T-helper 2 cell treated with Interferon-gamma antibody and Interleukin-4, amounts not matched to agents 5 μg/mL and 100 μg/mL, for 36 hours (primary cell): ENCODE measurements around the gene SYNE2.
"Not testable (repeated sequence)": the region's sequence is repeated elsewhere in the genome, so short reads cannot be mapped to it uniquely, and the experiment has no call there.

Experiments
- DNase-seq: peaks from one replicate; pipeline ENCODE4 v3.0.0; 2021; ENCODE audit warnings: low spot score
- H3K27ac Mint-ChIP-seq: one replicate; pipeline ENCODE4 v1.8.0; 2021; ENCODE audit warnings: mild to moderate bottlenecking, mixed read lengths
- H3K27me3 Mint-ChIP-seq: one replicate; pipeline ENCODE4 v1.8.0; 2021; ENCODE audit warnings: low read depth, mixed read lengths
- H3K36me3 Mint-ChIP-seq: one replicate; pipeline ENCODE4 v1.8.0; 2021; ENCODE audit warnings: low read depth, mixed read lengths
- H3K4me1 Mint-ChIP-seq: one replicate; pipeline ENCODE4 v1.8.0; 2021; ENCODE audit warnings: low read depth, mixed read lengths
- H3K4me3 Mint-ChIP-seq: one replicate; pipeline ENCODE4 v1.8.0; 2022; ENCODE audit warnings: mild to moderate bottlenecking, moderate library complexity, mixed read lengths
- H3K9me3 Mint-ChIP-seq: one replicate; pipeline ENCODE4 v1.8.0; 2021; ENCODE audit warnings: mixed read lengths

The SYNE2 gene

DNA sequence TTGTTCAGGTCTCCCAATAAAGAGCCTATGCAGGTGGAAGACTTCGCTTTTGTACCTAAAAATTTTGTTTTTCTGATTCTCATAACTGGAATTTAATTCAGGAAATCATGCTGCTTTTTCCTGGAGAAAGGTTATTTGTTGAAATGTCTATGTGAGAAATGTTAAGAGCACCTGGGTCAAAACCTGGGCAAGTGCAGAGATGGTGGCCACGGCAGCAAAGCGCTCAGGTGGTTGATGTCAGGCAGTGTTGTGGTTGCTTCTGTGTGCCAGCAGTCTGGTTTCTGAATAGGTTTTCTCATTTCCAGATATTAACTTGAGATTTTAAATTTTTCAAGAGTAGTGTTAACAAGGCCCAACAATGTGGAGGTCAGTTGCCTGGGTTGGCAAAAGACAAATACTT is 345.2 kb downstream of the SYNE2 start:
- peaks cover 29% of the 10 kb centered on the region for H3K4me1 Mint-ChIP-seq
- H3K27me3 Mint-ChIP-seq = no peaks in the 10 kb centered on the region
- peaks cover 3% of the 10 kb centered on the region for H3K36me3 Mint-ChIP-seq
- no peak for DNase-seq
- H3K9me3 Mint-ChIP-seq = no peaks in the 10 kb centered on the region
- H3K4me3 Mint-ChIP-seq = no peak overlapping the region
- H3K27ac Mint-ChIP-seq = no peak overlapping the region

DNA sequence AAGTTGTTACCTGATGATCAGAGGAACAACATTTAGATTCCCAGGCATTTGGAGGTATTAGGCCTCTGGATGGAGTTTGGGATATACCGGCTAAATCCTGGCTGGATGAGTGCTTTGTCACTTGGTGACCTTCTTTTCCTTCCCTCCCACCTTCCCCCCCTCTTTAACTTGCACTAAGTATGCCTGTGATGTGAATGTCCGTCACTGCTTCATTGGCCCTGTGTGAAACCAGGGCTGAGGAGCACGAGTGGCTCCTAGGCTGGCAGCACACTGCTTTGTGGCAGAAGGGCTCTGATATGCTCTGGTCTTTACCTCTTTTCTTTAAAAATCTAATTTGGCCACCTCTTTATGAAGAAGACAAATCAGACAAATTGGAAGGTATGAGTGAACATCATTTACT is 345.7 kb downstream of the SYNE2 start:
- no peak for DNase-seq
- Mint-ChIP-seq H3K27me3 (no peaks in the 10 kb centered on the region), H3K4me3 (no peak overlapping the region), H3K36me3 (peaks cover 3% of the 10 kb centered on the region), H3K4me1 (peaks cover 29% of the 10 kb centered on the region), H3K9me3 (no peaks in the 10 kb centered on the region), H3K27ac (no peak overlapping the region)

DNA sequence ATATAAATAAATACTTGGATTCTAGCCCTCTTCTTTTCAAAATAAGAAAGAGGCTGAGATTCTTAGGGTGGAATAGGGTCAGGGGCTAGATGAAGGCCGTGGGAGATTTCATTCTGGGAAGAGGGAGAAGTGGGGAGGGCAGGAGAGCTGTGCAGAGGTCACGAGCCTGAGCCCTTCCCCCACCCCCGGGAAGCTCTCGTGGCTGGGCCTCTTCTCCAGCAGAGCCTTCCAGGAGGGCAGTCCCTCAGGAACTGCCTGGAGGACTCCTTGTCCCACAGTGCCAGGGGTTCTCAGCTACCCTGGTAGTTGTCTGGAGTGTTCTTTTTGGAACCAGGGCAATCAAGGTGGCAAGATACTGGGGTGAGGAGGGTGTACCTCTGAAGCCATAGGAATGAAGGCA is 347.4 kb downstream of the SYNE2 start:
- no peak for DNase-seq
- Mint-ChIP-seq H3K4me1 (peaks cover 24% of the 10 kb centered on the region), H3K9me3 (no peaks in the 10 kb centered on the region), H3K4me3 (no peak overlapping the region), H3K36me3 (peaks cover 3% of the 10 kb centered on the region), H3K27me3 (no peaks in the 10 kb centered on the region), H3K27ac (no peak overlapping the region)

DNA sequence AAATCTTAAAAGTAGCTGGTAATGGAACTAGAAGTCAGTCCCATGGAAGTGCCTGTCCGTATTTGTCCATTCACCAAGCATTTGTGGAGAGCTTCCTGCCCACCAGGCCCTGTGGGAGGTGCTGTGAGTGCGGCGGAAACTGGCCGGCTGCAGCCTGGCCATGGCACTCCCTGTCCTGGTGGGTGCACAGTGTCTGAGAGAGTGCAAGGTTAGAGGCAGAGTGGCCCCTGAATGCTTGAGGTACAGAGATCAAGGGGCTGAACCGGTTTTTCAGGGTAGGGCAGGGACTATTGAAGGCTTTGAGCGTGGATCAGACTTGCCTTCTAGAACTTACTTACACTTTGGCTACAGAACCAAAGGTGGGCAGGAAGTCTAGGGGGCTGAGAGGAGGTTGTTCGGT is 348.5 kb downstream of the SYNE2 start:
- Mint-ChIP-seq H3K36me3 (no peaks in the 10 kb centered on the region), H3K4me1 (peaks cover 15% of the 10 kb centered on the region), H3K27me3 (no peaks in the 10 kb centered on the region), H3K4me3 (no peak overlapping the region), H3K9me3 (no peaks in the 10 kb centered on the region), H3K27ac (no peak overlapping the region)
- DNase-seq = no peak

DNA sequence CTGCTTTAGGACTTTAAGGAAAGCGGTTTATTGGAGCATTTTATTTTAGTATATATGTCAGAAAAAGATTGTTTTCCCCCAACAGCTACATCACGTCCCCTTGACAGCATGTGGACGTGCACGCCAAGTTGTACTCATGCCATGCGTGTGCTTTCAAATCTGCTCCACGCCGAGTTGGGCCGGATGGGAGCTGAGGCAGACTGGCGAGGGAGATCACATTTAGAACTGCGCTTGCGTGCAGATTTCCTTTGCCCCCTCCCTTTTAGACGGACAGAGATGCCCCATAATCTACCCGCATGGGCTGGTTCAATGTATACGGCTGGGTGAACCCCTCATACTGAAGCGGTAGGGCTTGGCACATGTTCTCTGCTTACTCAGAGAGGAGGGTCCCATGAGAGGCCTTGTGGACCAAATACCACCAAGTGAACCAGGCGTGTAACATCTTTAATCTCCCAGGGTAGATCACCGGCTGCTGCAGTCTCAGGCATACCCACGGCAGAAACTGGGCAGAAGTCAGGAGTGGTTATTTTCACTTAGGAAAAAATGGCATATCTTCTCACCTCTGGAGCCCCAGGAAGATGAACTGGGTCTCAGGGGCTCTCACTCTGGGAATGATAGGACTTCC is 349.2 kb downstream of the SYNE2 start:
- no peaks in the 10 kb centered on the region for H3K9me3 Mint-ChIP-seq
- H3K4me3 Mint-ChIP-seq = no peak overlapping the region
- peaks cover 14% of the 10 kb centered on the region for H3K4me1 Mint-ChIP-seq
- no peak overlapping the region for H3K27ac Mint-ChIP-seq
- DNase-seq = no peak
- no peaks in the 10 kb centered on the region for H3K27me3 Mint-ChIP-seq
- no peaks in the 10 kb centered on the region for H3K36me3 Mint-ChIP-seq

DNA sequence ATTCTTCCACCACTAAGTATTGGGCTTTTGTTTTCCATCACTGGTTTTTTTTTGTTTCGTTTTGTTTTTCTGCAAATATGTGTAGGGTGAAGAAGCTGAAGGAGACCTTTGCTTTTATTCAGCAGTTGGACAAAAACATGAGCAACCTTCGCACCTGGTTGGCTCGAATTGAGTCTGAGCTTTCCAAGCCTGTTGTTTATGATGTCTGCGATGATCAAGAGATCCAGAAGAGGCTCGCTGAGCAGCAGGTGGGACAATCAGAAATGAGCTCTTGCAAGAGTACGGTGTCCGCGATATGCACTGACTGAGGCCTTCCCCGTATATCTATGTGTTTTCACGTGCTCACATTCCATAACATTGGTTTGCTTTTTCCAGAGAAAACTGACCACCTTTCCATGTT is 349.9 kb downstream of the SYNE2 start:
- Mint-ChIP-seq H3K27ac (no peak overlapping the region), H3K36me3 (no peaks in the 10 kb centered on the region), H3K4me3 (no peak overlapping the region), H3K9me3 (no peaks in the 10 kb centered on the region), H3K27me3 (no peaks in the 10 kb centered on the region), H3K4me1 (peaks cover 9% of the 10 kb centered on the region)
- no peak for DNase-seq

DNA sequence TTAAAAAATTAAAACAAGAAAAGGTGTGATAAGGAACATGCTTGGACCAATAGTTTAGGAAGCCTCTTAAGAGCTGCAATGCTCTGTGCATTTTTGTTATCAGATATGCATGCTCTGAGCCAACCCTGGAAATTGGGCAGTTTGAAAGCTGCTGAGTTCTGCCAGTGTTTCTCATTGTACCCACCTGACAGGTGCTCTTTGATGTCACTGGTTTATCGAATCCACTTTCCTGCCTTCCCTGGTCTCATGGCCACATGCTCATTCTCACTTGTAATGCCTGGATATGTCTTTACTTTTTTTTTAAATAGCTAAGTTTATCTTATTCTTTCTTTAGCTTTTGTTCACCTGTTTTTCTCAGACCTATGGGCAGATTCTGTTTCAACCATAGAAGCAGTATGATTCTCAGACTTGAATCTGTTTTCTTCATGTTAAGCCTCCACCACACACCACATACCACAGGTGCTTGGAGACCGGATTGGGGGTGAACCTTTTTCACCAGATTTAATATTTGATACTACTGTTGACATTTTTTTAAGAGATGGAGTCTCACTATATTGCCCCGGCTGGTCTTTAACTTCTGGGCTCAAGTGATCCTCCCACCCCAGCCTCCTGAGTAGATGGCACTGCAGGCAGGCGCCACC is 350.7 kb downstream of the SYNE2 start:
- no peak for DNase-seq
- Mint-ChIP-seq H3K36me3 (no peaks in the 10 kb centered on the region), H3K27ac (no peak overlapping the region), H3K27me3 (no peaks in the 10 kb centered on the region), H3K9me3 (no peaks in the 10 kb centered on the region), H3K4me3 (no peak overlapping the region), H3K4me1 (peaks cover 7% of the 10 kb centered on the region)

DNA sequence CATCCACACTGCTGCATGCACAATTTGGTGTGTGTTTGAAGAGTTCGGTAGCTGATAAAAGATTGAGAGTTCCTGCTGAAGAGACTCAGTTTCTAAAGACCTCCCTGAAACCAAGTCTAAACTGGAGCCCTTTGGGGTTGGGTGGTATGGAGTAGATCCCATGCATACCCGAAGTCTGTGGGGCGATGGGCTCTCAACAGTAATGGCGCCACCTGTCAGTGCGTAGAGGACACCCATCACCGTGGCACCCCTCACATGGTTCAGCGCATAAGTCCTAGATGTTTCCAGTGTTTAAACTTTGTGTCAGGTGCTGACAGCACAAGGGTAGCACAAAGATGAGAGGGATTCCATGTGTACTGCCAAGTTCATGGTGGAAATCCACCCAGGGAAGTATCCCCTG is 355.5 kb downstream of the SYNE2 start:
- DNase-seq = no peak
- Mint-ChIP-seq H3K9me3 (no peaks in the 10 kb centered on the region), H3K36me3 (peaks cover 21% of the 10 kb centered on the region), H3K27me3 (no peaks in the 10 kb centered on the region), H3K4me1 (peaks cover 2% of the 10 kb centered on the region), H3K4me3 (no peak overlapping the region), H3K27ac (no peak overlapping the region)

DNA sequence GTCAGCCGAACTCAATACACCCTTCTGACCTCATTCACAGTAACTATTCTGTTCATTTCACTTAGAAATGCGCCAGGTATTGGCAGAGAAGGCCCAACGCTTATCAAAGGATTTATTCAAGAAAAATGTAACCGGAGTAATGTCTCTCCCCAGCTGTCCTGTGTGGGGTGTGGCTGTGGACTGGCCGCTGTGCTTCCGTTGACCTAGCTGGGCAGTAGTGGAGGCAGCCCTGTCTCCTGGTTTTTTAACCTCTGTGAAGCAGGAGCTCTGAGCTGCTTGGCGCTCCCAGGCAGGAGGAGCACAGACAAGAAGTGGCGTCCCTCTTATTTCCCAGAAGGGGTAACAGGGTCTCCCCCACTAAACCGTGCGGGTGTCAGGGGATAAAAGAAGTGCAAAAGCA is 356.2 kb downstream of the SYNE2 start:
- Mint-ChIP-seq H3K27ac (no peak overlapping the region), H3K27me3 (no peaks in the 10 kb centered on the region), H3K4me1 (peaks cover 2% of the 10 kb centered on the region), H3K36me3 (peaks cover 21% of the 10 kb centered on the region), H3K4me3 (no peak overlapping the region), H3K9me3 (no peaks in the 10 kb centered on the region)
- no peak for DNase-seq

DNA sequence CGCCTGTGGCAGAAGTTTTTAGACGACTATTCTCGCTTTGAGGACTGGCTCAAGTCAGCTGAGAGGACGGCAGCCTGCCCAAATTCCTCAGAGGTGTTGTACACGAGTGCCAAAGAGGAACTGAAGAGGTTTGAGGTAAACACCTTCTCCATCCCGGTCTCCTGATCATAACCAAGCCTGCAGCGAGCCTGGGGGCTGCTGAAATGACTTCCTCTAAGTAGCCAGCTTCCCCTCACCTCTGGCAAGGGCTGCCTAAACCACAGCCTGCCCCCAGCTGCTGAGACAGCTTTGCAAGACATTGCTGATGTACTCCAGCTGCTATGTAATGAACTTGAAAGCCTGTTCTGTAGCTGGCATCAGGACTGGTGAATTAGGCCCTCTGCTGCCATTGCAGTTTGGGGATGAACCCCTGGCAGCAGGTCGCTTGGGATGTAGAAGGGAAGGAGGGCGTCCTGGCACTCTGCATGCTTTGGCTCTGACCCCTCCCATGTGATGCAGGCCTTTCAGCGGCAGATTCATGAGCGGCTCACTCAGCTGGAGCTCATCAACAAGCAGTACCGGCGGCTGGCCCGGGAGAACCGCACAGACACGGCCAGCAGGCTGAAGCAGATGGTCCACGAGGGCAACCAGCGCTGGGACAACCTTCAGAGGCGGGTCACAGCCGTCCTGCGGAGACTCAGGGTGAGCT is 356.8 kb downstream of the SYNE2 start:
- H3K4me3 Mint-ChIP-seq = no peak overlapping the region
- no peak overlapping the region for H3K27ac Mint-ChIP-seq
- DNase-seq = no peak
- H3K36me3 Mint-ChIP-seq = peaks cover 21% of the 10 kb centered on the region
- no peaks in the 10 kb centered on the region for H3K27me3 Mint-ChIP-seq
- no peaks in the 10 kb centered on the region for H3K9me3 Mint-ChIP-seq
- peaks cover 2% of the 10 kb centered on the region for H3K4me1 Mint-ChIP-seq

DNA sequence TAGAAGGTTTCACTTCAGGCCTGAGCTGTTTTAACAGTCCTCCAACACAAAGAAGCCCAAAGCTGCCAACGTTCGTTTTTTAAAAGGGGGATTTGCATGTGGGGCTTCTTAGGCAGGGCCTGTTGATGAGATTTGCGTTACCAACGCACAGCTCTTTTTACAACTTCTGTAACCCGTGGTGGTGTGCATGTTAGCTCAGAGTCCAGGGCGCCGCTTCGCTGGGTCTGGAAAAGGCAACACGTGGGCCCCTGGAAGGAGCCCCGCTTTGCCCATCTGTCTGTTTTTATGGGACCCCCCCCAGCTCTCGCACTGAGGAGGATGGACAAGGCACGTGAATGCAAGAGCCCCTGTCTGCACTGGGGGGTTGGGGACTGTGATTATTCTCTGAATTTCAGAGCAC is 357.4 kb downstream of the SYNE2 start:
- H3K4me3 Mint-ChIP-seq = no peak overlapping the region
- peaks cover 22% of the 10 kb centered on the region for H3K36me3 Mint-ChIP-seq
- no peak for DNase-seq
- H3K9me3 Mint-ChIP-seq = no peaks in the 10 kb centered on the region
- peaks cover 2% of the 10 kb centered on the region for H3K4me1 Mint-ChIP-seq
- no peak overlapping the region for H3K27ac Mint-ChIP-seq
- no peaks in the 10 kb centered on the region for H3K27me3 Mint-ChIP-seq

DNA sequence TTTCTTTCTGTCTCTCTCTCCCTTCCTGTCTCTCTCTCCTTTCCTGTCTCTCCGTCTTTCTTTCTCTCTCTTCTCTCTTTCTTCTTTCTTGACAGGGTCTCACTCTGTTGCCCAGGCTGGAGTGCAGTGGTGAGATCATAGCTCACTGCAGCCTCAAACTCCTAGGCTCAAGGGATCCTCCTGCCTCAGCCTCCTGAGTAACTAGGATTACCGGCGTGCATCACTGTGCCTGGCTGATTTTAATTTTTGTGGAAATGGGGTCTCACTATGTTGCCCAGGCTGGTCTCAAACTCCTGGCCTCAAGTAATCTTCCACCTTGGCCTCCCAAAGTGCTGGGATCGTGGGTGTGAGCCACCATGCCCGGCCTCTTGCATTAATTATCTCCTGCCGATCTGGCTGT is 358.1 kb downstream of the SYNE2 start:
- not testable (repeated sequence) for H3K27ac Mint-ChIP-seq, H3K4me1 Mint-ChIP-seq, H3K27me3 Mint-ChIP-seq, H3K9me3 Mint-ChIP-seq, H3K4me3 Mint-ChIP-seq, DNase-seq
- peaks cover 28% of the 10 kb centered on the region for H3K36me3 Mint-ChIP-seq

DNA sequence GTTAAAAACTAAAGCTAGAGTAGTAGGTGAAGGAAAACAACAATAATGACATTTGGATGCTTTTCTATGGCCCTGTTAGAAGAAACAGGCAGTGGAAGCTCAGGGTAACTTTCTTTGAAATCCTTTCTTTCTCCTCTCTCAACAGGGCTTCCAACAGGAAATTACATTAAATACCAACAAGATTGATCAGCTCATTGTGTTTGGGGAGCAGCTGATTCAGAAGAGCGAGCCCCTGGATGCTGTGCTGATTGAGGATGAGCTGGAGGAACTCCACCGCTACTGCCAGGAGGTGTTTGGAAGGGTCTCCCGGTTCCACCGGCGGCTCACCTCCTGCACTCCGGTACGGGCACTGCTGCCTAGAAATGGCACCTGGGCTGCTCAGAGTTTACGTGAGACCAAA is 359.9 kb downstream of the SYNE2 start:
- Mint-ChIP-seq H3K4me1 (no peaks in the 10 kb centered on the region), H3K36me3 (peaks cover 43% of the 10 kb centered on the region), H3K27ac (no peak overlapping the region), H3K9me3 (no peaks in the 10 kb centered on the region), H3K27me3 (no peaks in the 10 kb centered on the region), H3K4me3 (no peak overlapping the region)
- no peak for DNase-seq

DNA sequence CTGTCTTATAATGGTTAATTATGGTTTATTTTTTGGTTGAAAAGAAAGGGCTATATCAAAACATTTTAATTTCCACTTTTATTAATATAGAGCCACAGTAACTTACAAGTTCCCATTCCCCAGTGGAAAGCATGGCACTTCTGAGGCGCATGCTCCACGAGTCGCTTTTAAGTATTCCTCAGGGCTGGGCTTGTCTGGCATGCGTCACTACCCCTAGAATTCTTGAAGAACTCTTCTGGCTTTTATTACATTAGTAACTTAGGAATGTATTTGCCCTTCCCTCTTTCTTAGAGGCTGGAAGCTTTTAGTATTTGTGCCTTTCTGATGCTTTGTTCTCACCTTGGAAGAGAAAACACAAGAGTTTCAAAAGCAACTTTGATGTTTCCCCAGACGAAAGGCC is 360.3 kb downstream of the SYNE2 start:
- DNase-seq = no peak
- Mint-ChIP-seq H3K4me1 (no peaks in the 10 kb centered on the region), H3K9me3 (no peaks in the 10 kb centered on the region), H3K4me3 (no peak overlapping the region), H3K27ac (no peak overlapping the region), H3K36me3 (peaks cover 43% of the 10 kb centered on the region), H3K27me3 (no peaks in the 10 kb centered on the region)
